ENCODE measurements around the gene IER2. TPM values are rescaled to one million over a fixed set of nuclear protein-coding genes. Genes with fewer than 3 reads are reported as not detected.

Gene IER2
- total RNA-seq, 1 experiment from 2014 or later: 80.4 TPM

DNA sequence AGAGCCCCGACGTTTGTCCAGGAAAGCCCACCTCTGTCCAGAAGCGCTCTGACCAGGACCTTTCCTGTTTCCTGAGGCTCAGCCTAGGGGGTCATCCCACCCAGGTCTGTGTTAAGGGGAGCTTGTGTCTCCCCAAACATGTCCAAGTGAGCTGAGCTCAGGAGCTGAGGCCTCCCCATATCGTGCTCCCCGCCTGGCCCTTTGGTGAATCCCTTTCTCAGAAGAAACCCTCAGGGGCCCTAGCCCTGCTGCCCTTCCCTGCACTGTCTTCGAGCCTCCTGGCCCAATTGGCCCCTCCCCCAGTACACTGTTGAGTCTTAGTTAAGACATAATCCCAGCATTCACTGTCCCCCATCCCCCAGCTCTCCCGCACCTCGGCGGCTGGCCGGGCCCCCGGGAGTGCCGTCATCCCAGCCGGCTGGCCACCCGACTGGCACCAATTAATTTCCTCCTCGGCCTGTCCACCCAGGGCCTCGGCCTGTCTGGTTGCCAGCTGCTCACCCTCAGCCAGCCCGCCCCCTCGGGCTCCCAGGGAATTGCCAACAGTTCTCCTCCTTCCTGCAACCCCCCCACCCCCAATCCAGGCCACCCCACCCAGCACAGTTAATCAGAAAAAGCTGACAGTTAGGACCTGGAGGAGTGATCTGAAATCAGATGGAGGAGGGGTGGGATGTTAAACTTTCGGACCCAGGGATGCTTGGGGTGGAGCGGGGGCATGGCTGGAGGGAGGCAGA, 13.6 kb downstream of the IER2 start:
- no TSS peak for BruUV-seq (replicated peaks)
- H3K9me3 ChIP-seq (ENCODE audit: control insufficient read depth, insufficient read depth, low read depth, low read length): no peaks in the 10 kb centered on the region
- no peaks in the 10 kb centered on the region for H3K27me3 ChIP-seq (ENCODE audit: control insufficient read depth, insufficient read depth, low read length)
- ATAC-seq (peak; percentile 56), DNase-seq (ENCODE audit: low read depth, low spot score) (no peak)
- peak overlapping the region; percentile 42 to 49 for H3K4me3 ChIP-seq (ENCODE audit: low read depth in 2 of 2, low read length in 2 of 2)
- in situ Hi-C loops (cut with HindIII; ENCODE audit: low pct_unique_long_range_greater_than_20kb, low sequenced_read_pairs): no loop called here
- peaks cover 53% of the 10 kb centered on the region for H3K4me1 ChIP-seq (ENCODE audit: control insufficient read depth, insufficient read depth, low read length)
- TF ChIP-seq, protein P1, sequence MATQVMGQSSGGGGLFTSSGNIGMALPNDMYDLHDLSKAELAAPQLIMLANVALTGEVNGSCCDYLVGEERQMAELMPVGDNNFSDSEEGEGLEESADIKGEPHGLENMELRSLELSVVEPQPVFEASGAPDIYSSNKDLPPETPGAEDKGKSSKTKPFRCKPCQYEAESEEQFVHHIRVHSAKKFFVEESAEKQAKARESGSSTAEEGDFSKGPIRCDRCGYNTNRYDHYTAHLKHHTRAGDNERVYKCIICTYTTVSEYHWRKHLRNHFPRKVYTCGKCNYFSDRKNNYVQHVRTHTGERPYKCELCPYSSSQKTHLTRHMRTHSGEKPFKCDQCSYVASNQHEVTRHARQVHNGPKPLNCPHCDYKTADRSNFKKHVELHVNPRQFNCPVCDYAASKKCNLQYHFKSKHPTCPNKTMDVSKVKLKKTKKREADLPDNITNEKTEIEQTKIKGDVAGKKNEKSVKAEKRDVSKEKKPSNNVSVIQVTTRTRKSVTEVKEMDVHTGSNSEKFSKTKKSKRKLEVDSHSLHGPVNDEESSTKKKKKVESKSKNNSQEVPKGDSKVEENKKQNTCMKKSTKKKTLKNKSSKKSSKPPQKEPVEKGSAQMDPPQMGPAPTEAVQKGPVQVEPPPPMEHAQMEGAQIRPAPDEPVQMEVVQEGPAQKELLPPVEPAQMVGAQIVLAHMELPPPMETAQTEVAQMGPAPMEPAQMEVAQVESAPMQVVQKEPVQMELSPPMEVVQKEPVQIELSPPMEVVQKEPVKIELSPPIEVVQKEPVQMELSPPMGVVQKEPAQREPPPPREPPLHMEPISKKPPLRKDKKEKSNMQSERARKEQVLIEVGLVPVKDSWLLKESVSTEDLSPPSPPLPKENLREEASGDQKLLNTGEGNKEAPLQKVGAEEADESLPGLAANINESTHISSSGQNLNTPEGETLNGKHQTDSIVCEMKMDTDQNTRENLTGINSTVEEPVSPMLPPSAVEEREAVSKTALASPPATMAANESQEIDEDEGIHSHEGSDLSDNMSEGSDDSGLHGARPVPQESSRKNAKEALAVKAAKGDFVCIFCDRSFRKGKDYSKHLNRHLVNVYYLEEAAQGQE (IDR thresholded peaks at IDR 0.05; ENCODE audit: insufficient read depth in 1 of 2, low read depth in 2 of 2, low read length in 1 of 2): no peak
- TF ChIP-seq, protein P2, sequence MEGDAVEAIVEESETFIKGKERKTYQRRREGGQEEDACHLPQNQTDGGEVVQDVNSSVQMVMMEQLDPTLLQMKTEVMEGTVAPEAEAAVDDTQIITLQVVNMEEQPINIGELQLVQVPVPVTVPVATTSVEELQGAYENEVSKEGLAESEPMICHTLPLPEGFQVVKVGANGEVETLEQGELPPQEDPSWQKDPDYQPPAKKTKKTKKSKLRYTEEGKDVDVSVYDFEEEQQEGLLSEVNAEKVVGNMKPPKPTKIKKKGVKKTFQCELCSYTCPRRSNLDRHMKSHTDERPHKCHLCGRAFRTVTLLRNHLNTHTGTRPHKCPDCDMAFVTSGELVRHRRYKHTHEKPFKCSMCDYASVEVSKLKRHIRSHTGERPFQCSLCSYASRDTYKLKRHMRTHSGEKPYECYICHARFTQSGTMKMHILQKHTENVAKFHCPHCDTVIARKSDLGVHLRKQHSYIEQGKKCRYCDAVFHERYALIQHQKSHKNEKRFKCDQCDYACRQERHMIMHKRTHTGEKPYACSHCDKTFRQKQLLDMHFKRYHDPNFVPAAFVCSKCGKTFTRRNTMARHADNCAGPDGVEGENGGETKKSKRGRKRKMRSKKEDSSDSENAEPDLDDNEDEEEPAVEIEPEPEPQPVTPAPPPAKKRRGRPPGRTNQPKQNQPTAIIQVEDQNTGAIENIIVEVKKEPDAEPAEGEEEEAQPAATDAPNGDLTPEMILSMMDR (IDR thresholded peaks at IDR 0.05): no peak
- TF ChIP-seq SIN3A (IDR thresholded peaks at IDR 0.05; ENCODE audit: borderline replicate concordance, insufficient read depth, low read depth, low read length): no peak
- no peak for TF ChIP-seq POLR2AphosphoS5 (IDR thresholded peaks at IDR 0.05; ENCODE audit: low read depth, low read length)
- 0 out of 2 replicates have a peak, but pooled peaks have one; percentile 4 for TF ChIP-seq TCF7L2 (IDR thresholded peaks at IDR 0.05; ENCODE audit: low read depth, low read length)
- CTCF ChIA-PET: no interaction called here
- intact Hi-C loops (cut with micrococcal nuclease; ENCODE audit: unreplicated experiment): no loop called here
- POLR2A ChIA-PET: interaction anchor here (0.7 to 1.7 kb wide), 3 partner anchors 9 to 35 kb away, joined by 3 to 8 read pairs (median 6); no protein-coding TSS in a partner anchor
- peak overlapping the region; percentile 99 for H3K27ac ChIP-seq (ENCODE audit: low read length)
- no peaks in the 10 kb centered on the region for H3K36me3 ChIP-seq (ENCODE audit: control insufficient read depth, insufficient read depth, low read length)

DNA sequence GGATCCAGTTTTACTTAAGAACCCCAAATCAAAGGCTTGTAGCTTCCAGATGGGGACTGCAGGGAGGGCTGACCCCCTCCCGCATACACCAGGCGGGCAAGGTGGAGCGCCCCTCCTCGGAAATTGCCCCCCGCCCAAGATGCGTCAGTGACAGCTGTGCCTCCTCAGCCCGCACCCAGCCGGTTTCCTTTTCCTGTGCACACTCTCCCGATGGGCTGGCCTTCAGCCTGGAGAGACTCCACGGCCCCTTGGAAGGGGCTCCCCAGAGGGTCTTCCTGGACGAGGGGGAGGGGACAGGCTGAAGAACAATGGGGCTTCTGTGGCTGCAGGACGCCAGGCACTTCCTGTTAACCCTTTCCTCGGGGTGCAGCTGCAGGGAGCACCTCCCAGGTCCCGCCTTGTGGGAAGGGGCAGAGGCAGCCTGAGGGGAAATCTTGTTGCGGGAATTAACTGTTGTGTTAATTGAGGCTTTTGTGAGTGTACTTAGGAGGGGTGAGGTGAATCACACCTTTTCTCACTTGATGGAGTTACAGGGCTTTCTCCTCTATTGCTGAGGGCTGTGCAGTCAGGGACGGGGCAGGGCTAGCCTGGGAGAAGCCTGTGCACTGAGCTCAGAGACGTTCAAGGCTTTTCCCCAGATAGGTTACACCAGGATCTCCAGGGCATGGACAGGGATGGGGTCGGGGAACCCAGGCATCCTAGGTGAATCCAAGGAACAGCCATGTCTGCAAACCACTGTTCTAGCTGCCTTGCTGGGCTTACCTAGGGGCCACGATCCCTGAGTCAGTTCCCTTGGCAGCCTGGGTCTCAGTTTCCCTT, 14.3 kb downstream of the IER2 start:
- TF ChIP-seq, protein P1 (IDR thresholded peaks at IDR 0.05; ENCODE audit: insufficient read depth in 1 of 2, low read depth in 2 of 2, low read length in 1 of 2): no peak
- peak; percentile 31 for TF ChIP-seq POLR2AphosphoS5 (IDR thresholded peaks at IDR 0.05; ENCODE audit: low read depth, low read length)
- TF ChIP-seq TCF7L2 (IDR thresholded peaks at IDR 0.05; ENCODE audit: low read depth, low read length): no peak
- BruUV-seq (replicated peaks): no TSS peak
- in situ Hi-C loops (cut with HindIII; ENCODE audit: low pct_unique_long_range_greater_than_20kb, low sequenced_read_pairs) (no loop called here), intact Hi-C loops (cut with micrococcal nuclease; ENCODE audit: unreplicated experiment) (no loop called here)
- Histone ChIP-seq H3K27me3 (ENCODE audit: control insufficient read depth, insufficient read depth, low read length) (no peaks in the 10 kb centered on the region), H3K9me3 (ENCODE audit: control insufficient read depth, insufficient read depth, low read depth, low read length) (no peaks in the 10 kb centered on the region), H3K4me3 (ENCODE audit: low read depth in 2 of 2, low read length in 2 of 2) (peak overlapping the region; percentile 42 to 45), H3K4me1 (ENCODE audit: control insufficient read depth, insufficient read depth, low read length) (peaks cover 55% of the 10 kb centered on the region), H3K36me3 (ENCODE audit: control insufficient read depth, insufficient read depth, low read length) (no peaks in the 10 kb centered on the region), H3K27ac (ENCODE audit: low read length) (peak overlapping the region; percentile 99)
- DNase-seq (ENCODE audit: low read depth, low spot score) (no peak), ATAC-seq (peak; percentile 46)
- ChIA-PET POLR2A (interaction anchor here (0.6 to 1.7 kb wide), 4 partner anchors 9 to 654 kb away, joined by 6 to 8 read pairs (median 8); no protein-coding TSS in a partner anchor), CTCF (no interaction called here)
